HG03097 (cell line): ENCODE data around the gene PFDN4.

Source experiments
- ATAC-seq: cut with Tn5 transposase; IDR thresholded peaks from one replicate; pipeline ENCODE4 v1.9.1; 2021; ENCODE audit not compliant: unreplicated experiment, low FRiP score

The PFDN4 gene, protein sequence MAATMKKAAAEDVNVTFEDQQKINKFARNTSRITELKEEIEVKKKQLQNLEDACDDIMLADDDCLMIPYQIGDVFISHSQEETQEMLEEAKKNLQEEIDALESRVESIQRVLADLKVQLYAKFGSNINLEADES

DNA sequence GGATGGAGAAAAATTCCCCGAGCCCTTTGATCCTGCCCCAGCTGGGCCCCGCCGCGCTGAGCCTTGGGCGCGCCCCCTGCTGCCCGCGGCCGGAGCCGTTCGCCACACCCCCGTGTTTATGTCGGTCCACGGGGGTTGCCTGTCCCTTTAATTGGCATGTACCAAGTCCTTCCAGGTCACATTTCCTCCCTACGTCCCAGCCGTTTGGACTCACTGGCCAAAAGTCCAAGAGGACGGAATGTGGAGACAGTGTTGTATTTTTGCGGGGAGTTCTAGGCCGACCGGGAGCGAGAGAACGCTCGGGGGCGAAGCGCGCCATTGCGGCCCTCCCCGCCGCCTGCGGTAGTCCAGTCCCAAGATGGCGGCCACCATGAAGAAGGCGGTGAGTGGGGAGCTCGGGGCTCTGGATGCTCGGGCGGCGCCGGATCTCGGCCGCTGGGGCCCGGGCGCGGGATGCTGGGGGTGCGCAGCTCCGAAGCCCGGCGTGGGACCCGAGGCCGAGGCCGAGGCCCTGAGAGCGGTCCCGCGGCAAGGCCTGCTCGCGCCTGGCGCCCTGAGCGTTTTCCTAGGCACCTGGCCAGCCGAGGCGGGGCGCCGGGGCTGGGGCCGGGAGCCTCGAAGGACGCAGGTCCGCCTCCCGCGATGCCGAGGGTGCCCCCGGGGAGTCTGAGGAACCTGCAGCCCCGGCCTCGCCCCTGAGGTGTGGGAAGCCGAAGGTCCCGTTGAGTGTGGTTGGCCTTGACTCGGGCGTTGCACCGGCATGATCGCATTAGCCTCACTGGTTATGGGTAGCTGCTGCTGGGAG lies at the start of gene PFDN4:
TSS of gene PFDN4 (plus strand) at position 345 of the 805 bp plus-strand sequence. CDS start at position 359, 14 bp downstream.
- ATAC-seq = peak; percentile 98

DNA sequence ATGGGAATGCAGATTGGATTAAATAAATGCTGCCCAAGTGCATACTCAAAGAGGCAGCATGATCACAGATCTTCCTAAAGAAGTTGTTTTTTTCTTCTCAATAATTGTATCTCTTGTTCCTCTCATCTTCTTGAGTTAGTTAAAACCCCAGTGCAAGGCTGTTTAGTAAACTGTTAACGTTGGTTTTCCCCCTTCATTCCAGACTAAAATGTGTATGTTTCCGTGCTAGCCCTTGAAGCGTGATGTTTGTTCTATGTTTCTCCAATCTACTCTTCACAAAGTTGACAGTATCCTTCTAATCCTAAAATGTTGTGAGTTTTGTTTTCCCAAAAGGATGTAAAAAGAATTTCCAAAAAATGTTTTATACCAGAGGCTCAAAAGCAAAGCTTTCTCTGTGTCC lies 49.7 kb upstream of the PFDN4 start:
- no peak for ATAC-seq

DNA sequence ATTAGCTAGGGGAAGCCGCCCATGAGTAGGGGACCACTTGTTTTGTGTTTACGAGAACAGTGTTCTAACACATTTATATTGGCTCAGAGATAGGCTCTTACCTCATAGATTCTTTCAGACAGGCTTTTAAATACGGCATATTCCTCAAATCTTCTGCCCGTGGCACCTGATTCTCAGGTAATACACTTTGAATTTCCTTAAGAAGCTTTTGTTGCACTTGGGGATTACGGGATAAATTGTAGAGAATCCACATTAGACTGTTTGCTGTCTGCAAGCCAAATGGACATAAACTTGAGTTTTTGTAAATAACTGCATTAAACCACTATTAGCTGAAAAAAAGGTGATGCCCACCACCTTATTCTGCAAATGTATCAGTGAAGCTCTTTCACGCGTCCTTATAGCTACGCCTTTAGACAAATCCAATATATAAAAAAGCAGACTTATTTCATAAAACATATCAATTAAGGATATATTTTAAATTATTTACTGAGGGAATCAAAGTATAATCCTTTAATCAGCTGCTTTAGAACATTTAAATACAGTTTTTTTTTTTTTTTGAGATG lies 49.0 kb upstream of the PFDN4 start:
- no peak for ATAC-seq

DNA sequence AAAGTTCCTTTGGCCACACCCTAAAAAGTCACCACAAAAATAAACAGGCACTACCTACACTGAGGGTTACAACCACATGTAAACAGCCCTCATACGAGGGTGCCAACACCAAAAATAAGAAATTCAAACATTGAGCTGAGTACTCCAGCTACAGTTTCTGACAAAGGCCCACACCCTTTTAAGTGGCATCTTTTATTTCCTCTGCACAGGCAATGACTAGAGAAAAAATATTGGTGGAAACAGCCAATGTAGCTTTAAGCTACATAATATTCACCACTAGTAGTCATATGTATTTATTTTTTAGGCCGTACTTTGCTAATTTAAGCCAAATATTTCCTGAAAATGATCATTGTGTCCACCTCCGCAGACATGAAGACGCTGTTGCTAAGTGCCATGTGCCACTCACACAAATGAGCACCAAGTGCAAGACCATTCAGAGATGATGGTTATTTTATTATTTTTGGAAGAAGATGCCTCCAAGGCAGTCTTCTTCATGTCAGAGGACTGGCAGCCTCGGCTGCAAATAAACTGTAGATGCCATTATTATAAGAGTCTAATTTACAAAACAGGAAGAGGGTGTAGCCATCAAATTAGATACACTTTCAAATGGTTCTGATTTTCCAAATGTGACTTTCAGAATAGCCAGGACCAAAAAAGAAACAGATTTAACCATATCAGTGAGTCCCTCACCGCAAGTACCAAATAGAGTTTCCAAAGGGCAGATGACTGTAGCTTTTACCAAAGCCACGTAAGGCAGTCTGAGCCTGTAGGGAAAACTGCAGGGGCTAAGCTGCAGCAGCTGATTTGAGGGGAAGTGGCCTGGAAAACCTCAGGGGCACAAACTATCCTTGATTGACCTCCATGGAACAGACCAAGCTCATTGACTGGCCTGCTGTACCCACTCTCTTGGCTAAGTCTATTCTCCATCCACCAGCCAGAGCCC lies 47.6 kb upstream of the PFDN4 start:
- ATAC-seq = no peak

DNA sequence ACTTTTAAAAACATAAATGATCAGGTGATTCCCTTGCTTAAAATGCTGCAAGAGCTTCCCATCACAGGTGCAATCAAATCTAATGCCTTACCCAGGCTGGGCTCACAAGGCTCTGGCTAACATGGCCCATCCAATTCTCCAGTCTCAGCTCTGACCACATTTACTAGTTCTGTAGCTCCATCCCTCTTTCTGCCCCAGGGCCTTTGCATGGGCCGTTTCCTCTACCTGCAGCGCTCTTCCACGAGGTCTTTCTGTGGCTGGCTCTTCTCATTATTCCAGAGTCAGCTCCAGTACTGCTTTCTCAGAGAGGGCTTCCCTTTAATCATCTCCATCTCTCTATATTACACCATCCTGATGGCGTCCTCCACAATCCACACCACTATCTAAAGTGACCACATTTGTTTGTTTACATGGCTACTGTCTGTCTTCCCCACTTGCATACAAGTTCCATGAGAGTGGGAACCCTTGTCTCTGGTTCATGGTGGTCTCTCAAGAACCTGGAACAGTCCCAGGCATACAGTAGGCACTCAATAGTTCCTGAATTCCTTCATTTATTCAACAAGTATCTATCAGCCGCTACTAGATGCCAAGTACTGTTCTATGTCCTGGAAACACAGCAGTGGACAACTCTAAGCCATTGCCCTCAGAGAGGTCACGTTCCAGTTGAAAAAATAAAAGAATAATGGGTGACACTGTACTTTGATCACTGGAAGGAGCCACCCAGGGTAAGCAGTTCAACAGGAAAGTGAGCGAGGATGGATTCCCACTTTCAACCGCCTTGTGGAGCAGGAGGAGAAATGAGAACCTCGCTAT lies 46.7 kb upstream of the PFDN4 start:
- no peak for ATAC-seq

DNA sequence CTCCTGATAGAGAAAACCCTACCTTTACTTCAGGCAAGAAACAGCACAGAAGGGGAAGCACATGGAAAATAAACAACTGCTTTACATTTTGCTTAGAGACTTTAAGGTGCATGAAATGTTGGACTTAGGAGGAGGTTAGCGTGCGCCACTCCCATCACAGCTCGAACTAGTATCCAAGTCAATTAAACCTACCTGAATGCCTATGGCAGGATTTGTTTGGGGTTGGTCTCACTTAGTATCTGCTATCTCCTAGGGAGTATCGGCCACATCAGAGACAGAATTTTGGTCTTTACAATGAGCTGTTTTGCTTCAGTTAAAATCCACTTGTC lies 46.1 kb upstream of the PFDN4 start:
- no peak for ATAC-seq

DNA sequence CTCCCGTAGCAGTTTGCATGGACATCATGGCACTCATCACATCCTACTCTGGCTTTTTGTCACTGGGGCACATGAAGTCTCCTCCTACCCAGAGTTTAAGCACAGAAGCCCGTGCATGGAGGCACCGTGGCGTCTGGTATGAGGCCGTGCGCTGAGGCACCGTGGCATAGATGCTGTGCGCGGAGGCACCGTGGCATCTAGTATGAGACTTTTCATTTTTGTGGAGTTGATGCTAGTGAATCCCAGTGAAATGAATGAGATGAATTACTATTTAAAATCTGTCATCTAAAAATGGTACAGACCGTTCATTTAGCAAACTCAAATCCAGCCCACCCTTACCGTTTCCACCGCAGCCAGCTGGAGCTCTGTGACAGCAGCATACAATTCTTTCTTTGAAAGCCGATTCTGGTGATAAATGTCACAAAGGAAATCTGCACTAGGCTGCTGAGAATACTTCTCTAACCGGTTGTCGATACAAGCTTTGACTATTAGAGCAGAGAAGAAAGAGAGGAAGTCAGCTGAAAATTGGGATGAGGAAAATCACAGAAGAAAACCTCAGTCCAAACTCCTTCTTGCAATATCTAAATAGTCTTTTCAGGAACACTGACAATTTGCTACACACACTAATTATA lies 45.4 kb upstream of the PFDN4 start:
- ATAC-seq = no peak

DNA sequence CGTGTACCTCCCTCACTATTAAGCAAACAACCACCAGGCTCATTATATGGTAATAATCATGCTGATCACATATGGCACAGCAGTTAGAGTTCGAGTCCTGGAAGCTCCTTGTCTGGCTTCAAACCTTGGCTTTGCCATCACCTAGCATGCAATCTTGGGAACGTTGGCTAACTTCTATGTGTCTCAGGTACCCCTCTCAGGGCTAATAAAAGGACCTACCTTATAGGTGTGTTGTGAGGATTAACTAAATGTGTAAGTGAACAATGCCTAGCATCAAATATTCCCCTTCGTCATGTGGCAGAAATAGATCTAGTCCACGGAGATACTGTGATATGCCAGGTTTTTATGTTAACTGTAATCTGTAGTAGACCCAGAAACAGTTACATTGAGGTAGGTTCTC lies 44.5 kb upstream of the PFDN4 start:
- no peak for ATAC-seq

DNA sequence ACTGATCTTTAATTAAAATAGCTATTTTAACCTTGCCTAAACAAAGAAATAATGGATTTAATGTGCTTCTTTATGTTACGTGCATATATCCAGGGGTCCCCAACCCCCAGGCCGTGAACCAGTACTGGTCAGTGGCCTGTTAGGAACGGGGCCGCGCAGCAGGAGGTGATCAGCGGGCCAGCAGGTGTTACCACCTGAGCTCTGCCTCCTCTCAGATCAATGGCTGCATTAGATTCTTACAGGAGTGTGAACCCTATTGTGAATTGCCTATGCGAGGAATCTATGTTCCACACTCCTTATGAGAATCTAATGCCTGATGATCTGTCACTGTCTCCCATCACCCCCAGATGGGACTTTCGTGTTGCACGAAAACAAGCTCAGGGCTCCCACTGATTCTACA lies 42.9 kb upstream of the PFDN4 start:
- ATAC-seq = no peak

DNA sequence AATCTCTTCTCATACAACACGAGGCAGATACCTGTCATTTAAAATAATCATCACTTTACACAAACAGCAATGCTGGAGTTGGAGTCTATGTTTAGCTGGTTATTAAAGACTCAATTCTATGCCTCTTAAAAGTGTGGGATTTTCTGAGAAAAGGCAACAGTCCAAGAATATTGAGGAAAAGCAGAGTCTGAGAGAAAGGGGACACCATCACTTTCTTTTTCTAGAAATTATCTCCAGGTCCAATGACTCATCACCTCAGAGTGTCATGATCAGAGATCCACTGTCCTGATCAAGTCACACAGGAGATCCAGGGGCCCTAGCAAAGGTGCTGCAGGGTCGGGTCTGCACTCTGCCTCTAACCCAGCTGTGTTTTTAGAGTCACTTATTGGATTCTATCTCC lies 42.1 kb upstream of the PFDN4 start:
- no peak for ATAC-seq

DNA sequence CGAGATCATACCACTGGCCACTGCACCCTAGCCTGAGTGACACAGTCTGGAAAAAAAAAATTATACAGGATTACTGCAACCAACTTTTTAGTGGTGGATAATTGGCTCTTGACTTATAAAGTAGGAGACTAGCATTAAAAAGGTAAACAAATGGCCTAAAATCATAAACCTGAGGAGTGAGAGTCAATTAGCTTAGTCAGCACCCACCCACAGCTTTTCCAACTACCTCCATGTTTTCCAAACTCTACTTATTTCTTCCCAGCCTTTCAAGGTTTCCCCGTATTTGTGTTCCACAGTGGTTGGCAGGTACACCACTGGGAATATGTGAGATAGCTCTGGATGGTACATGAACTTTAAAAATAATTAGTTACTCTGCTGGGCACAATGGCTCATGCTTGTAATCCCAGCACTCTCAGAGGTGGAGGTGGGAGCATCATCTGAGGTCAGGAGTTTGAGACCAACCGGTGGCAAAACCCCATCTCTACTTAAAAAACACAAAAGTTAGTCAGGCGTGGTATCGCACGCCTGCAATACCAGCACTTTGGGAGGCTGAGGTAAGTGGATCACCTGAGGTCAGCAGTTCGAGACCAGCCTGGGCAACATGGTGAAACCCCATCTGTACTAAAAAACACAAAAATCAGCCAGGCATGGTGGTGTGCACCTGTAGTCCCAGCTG lies 40.8 kb upstream of the PFDN4 start:
- ATAC-seq = no peak

DNA sequence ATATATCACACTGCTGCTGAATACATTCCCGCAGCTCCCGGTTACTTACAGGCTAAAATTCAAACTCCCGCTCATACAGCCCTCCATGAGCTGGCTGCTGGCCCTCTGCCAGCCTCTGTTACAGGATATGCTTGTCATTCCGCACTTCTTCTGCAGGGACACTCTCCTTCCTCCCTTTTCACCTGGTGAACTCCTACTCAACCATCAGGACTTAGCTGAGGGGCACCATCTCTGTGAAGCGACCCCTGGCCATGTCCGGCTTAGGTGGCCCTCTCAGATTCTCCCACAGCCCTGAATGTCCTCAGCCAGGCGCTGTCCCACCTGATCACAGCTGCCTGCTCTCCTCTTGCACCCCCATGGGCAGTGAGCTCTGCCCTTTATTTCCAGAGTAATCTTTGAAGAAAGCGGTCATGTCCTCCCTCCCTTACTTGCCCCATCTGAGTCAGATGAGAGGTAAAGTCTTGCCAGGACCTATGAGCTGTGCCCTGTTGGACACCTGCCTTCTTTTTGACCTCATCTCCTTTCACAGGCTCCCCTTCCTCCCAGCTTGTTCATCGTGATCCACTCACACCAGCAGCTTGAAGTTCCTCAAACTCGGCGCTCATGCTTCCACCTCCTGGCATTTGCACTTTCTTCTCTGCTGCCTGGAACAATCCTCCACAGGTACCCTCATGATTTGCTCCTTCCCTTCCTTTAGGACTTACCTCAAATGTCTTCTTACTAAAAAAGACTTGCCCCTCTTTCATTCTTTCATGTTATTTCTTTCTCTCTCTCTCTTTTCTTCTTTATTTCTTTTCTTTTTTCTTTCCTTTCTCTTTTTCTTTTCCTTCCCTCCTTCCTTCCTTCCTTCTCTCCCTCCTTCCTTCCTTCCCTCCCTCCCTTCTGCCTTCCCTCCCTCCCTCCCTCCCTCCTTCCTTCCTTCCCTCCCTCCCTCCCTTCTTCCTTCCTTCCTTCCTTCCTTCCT lies 39.7 kb upstream of the PFDN4 start:
- ATAC-seq = no peak

DNA sequence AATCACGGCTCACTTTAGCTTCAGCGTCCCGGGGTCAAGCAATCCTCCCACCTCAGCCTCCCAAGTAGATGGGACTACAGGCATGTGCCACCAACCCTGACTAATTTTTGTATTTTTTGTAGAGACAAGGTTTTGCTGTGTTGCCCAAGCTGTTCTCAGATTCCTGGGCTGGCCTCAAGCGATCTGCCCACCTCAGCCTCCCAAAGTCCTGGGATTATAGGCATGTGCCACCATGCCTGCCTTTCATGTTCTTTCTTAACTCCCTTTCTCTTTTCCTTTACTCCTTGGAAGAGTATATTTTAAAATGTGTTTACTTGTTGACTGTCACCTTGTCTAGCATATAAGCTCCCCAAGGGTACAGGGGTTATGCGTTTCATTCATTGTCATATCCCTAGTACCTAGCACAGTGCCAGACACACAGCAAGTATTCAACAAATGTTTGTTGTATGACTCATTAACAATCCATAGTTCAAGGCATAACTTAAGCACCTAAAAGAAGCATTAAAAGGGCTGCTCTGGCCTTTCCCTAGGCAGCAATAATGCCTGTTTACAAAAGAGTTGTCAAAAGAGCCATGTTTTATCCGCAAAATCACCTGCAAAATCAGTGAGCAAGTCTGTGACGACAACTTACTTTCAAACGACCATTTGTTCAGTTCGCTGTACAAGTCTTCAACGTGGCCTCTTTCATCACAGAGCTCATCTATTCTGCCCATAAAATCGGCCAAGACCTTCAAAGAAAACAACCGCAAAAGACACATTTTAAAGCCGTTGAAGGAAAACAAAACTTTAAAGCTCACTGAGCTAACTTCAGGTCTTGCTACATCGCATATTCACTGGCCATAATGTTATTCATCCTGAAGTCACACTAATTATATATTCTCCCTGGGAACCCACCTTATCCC lies 38.7 kb upstream of the PFDN4 start:
- ATAC-seq = no peak

DNA sequence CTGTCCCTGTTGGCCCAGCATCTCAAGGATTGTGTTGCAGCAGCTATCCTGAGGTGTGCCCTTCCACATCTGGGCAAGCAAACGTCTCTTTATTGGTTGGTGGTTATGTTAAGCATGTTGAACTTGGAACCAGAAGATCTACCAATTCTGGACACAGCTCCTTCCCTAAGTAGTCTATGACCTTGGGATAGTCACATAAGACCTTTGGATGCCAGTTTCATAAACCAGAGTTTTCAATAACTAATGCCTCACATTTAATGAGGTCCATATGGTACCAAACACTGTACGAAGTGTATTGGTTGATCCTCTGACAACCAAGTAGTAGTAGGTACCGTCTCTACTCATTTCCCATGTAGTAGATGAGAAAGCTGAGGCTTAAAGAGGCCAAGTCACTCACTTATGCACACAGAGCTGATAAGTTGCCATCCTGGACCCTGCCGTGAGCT lies 37.8 kb upstream of the PFDN4 start:
- no peak for ATAC-seq

DNA sequence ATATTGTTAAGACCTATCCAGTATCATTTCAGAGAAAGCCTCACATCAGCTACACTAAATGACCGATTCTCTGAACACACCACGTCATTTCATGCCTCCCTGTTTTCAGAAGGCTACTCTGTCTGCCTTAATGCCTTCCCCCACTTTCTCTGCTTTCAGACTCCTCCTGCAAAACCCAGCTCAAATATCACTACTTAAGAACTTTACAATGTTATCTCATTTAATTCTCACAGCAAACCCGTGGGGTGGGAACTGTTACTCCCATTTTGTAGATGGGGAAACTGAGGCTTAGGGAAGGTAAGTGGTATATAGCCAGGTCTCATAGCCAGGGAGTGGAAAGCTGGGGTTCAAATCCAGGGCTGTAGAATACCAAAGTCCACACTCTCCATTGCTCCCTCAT lies 36.9 kb upstream of the PFDN4 start:
- ATAC-seq = no peak

DNA sequence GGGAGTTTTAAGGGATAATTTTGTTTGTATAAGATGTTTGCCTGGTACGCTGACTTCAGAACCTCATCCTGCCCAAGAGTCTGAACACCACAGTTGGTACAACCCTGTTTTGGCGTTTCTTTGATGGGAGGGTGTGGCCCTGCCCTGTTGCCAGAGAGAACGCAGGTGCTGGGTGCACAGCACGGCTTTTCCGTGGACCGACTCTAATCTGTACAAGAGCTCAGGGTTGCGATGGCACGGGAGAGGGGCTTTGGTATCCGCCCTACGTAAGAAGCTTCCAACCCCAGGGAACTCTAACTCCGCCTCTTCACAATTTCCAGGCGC lies 35.4 kb upstream of the PFDN4 start:
- no peak for ATAC-seq
